Keratinocyte (primary cell): Measurements from ENCODE around the gene LAMA2. TPM values are rescaled to one million over a fixed set of nuclear protein-coding genes. Genes with fewer than 3 reads are reported as not detected.

Experiments used
- DNase-seq: peaks from one replicate; pipeline ENCODE4 v3.0.0-alpha.2; 2011; ENCODE audit warnings: low read depth, missing footprints, low spot score
- FAIRE-seq: peaks from 2 replicates; lab custom pipeline; 2011; peaks lifted over from hg19 to GRCh38; lab: Jason Lieb, UNC
- H2AFZ ChIP-seq: 2 replicates; pipeline ENCODE4 v1.6.0; 2012; ENCODE audit warnings: low read length, control low read depth, inconsistent platforms; ENCODE audit not compliant: control insufficient read depth
- H3K27ac ChIP-seq: 2 replicates; pipeline ENCODE4 v1.5.1; 2011; ENCODE audit warnings: low read length; ENCODE audit not compliant: control insufficient read depth, insufficient read depth
- H3K27me3 ChIP-seq: 3 replicates; pipeline ENCODE4 v1.6.0; 2011; ENCODE audit warnings: low read length; ENCODE audit not compliant: control insufficient read depth, insufficient read depth; ENCODE audit errors: extremely low read depth
- H3K36me3 ChIP-seq, 2 experiments: 2 replicates in 1 of 2; 3 replicates in 1 of 2; pipeline ENCODE4 v1.5.1; 2011; ENCODE audit warnings: low read length in 2 of 2, mild to moderate bottlenecking in 1 of 2; ENCODE audit not compliant: control insufficient read depth in 2 of 2, insufficient read depth in 2 of 2; ENCODE audit errors: extremely low read depth in 1 of 2
- H3K4me1 ChIP-seq: 3 replicates; pipeline ENCODE4 v1.5.1; 2011; ENCODE audit warnings: low read length; ENCODE audit not compliant: control insufficient read depth, insufficient read depth; ENCODE audit errors: extremely low read depth
- H3K4me2 ChIP-seq: 3 replicates; pipeline ENCODE4 v1.6.0; 2011; ENCODE audit warnings: low read depth, low read length; ENCODE audit not compliant: control insufficient read depth, insufficient read depth; ENCODE audit errors: extremely low read depth
- H3K4me3 ChIP-seq, 3 experiments: fragments of 200-600 bp in 1 of 3; sonication (generic) in 1 of 3; 2 replicates in 2 of 3; 3 replicates in 1 of 3; pipeline ENCODE4 v1.5.1; 2011 to 2016; ENCODE audit warnings: low read length in 3 of 3, mild to moderate bottlenecking in 3 of 3, control low read depth in 2 of 3, inconsistent platforms in 1 of 3, low read depth in 1 of 3, mixed read lengths in 1 of 3, mixed run types in 1 of 3, moderate library complexity in 1 of 3; ENCODE audit not compliant: control insufficient read depth in 2 of 3, insufficient read depth in 2 of 3; ENCODE audit errors: extremely low read depth in 1 of 3
- H3K79me2 ChIP-seq: 2 replicates; pipeline ENCODE4 v1.6.0; 2012; ENCODE audit warnings: low read length; ENCODE audit not compliant: control insufficient read depth, insufficient read depth
- H3K9ac ChIP-seq: 3 replicates; pipeline ENCODE4 v1.6.0; 2011; ENCODE audit warnings: low read length; ENCODE audit not compliant: control insufficient read depth, insufficient read depth; ENCODE audit errors: extremely low read depth
- H3K9me1 ChIP-seq: 3 replicates; pipeline ENCODE4 v1.6.0; 2011; ENCODE audit warnings: low read length; ENCODE audit not compliant: control insufficient read depth, insufficient read depth; ENCODE audit errors: extremely low read depth
- H3K9me3 ChIP-seq: 2 replicates; pipeline ENCODE4 v1.5.1; 2012; ENCODE audit warnings: low read depth, low read length; ENCODE audit not compliant: control insufficient read depth
- H4K20me1 ChIP-seq: 3 replicates; pipeline ENCODE4 v1.6.0; 2011; ENCODE audit warnings: low read length; ENCODE audit not compliant: control insufficient read depth, insufficient read depth; ENCODE audit errors: extremely low read depth
- EZH2 ChIP-seq: IDR thresholded peaks from one replicate; pipeline ENCODE4 v1.6.1; 2012; ENCODE audit warnings: inconsistent platforms, mild to moderate bottlenecking, low read length, moderate library complexity
- dilution Hi-C: fragments of 300-500 bp; cut with MboI; formaldehyde crosslinking; loops from one replicate; pipeline ENCODE4 v1.7.0; 2020; ENCODE audit warnings: low sequenced_read_pairs; ENCODE audit not compliant: extremely low pct_ligation_motif_present
- polyA plus RNA-seq, 5 experiments: library from polyadenylated mRNA; depleted of rRNA in 3 of 5; stranded (reverse) in 3 of 5; stranded (forward) in 1 of 5; unstranded in 1 of 5; fragments of >200 nt; gene quantifications; 1 replicate in 1 of 5; 2 replicates in 3 of 5; 3 replicates in 1 of 5; pipeline versions ENCODE4 v1.2.1 to v1.2.3, GENCODE V29; 2011 to 2012; ENCODE audit warnings: missing spikeins in 2 of 5, low read depth in 1 of 5, low replicate concordance in 1 of 5
- TF ChIP-seq, protein P1 (sequence below), 3 experiments: IDR thresholded peaks in 1 of 3; conservative IDR thresholded peaks in 1 of 3; optimal IDR thresholded peaks in 1 of 3; 2 replicates in 2 of 3; 3 replicates in 1 of 3; pipeline versions ENCODE3 to v1.5.1; 2011; ENCODE audit warnings: low read length in 3 of 3, mild to moderate bottlenecking in 3 of 3, moderate library complexity in 2 of 3, control low read depth in 1 of 3, inconsistent platforms in 1 of 3; ENCODE audit not compliant: insufficient read depth in 2 of 3; ENCODE audit errors: extremely low read depth in 1 of 3

The LAMA2 gene
- polyA plus RNA-seq, 1 donor (not counting 4 experiments of a cell fraction or from before 2014, with no cell fraction given): 1.4 TPM

- Histone ChIP-seq H4K20me1 (no peaks in the 10 kb centered on the region), H3K9me1 (no peaks in the 10 kb centered on the region)
- FAIRE-seq: no peak
These were observed 308.3 kb downstream of the LAMA2 start for GRCh38 chr6:129191235-129191634.

DNA sequence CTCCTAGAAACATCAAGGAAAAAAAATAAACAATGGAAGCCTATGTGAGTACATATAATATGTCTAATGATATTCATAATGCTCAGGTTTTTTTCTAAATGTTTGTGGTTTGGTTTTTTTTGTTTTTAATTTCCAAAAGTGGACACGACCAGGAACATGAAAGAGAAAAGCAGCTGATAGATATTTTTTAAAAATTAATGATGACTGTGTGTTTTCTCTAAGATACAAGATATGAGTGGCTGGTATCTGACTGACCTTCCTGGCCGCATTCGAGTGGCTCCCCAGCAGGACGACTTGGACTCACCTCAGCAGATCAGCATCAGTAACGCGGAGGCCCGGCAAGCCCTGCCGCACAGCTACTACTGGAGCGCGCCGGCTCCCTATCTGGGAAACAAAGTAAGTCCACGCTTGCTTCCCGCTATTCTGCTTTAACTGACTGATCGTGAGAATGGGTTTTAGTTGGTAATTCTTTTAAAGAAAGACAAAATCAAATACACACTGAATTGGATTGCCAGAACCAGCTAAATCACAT lies 309.6 kb downstream of the LAMA2 start:
- no peak for FAIRE-seq
- Histone ChIP-seq H3K4me1 (no peaks in the 10 kb centered on the region), H3K79me2 (no peaks in the 10 kb centered on the region), H3K9me1 (no peaks in the 10 kb centered on the region), H3K4me3 (no peak overlapping the region), H3K9me3 (no peaks in the 10 kb centered on the region), H3K27me3 (no peaks in the 10 kb centered on the region), H4K20me1 (no peaks in the 10 kb centered on the region), H3K27ac (no peak overlapping the region), H3K9ac (no peak overlapping the region), H2AFZ (no peak overlapping the region), H3K36me3 (no peaks in the 10 kb centered on the region), H3K4me2 (no peak overlapping the region)
- TF ChIP-seq, protein P1, sequence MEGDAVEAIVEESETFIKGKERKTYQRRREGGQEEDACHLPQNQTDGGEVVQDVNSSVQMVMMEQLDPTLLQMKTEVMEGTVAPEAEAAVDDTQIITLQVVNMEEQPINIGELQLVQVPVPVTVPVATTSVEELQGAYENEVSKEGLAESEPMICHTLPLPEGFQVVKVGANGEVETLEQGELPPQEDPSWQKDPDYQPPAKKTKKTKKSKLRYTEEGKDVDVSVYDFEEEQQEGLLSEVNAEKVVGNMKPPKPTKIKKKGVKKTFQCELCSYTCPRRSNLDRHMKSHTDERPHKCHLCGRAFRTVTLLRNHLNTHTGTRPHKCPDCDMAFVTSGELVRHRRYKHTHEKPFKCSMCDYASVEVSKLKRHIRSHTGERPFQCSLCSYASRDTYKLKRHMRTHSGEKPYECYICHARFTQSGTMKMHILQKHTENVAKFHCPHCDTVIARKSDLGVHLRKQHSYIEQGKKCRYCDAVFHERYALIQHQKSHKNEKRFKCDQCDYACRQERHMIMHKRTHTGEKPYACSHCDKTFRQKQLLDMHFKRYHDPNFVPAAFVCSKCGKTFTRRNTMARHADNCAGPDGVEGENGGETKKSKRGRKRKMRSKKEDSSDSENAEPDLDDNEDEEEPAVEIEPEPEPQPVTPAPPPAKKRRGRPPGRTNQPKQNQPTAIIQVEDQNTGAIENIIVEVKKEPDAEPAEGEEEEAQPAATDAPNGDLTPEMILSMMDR (optimal IDR thresholded peaks at IDR 0.05 in 1 of 3, IDR thresholded peaks at IDR 0.05 in 1 of 3, conservative IDR thresholded peaks at IDR 0.05 in 1 of 3; ENCODE audit: extremely low read depth in 1 of 3, insufficient read depth in 2 of 3, low read length in 3 of 3): no peak
- no peak for TF ChIP-seq EZH2
- dilution Hi-C loops: no loop called here
- DNase-seq: no peak

More at GRCh38 chr6:129191235-129191634, 308.3 kb downstream of the LAMA2 start:
- H3K9ac ChIP-seq: no peak overlapping the region
- no peak overlapping the region for H3K4me3 ChIP-seq
- peaks cover 7% of the 10 kb centered on the region for H3K4me1 ChIP-seq
- no peak overlapping the region for H3K27ac ChIP-seq
- H3K79me2 ChIP-seq: no peaks in the 10 kb centered on the region
- H3K9me3 ChIP-seq: no peaks in the 10 kb centered on the region
- H3K36me3 ChIP-seq: no peaks in the 10 kb centered on the region
- H3K27me3 ChIP-seq: no peaks in the 10 kb centered on the region
- dilution Hi-C loops: no loop called here
- no peak for DNase-seq
- no peak for TF ChIP-seq EZH2
- TF ChIP-seq, protein P1 (optimal IDR thresholded peaks at IDR 0.05 in 1 of 3, IDR thresholded peaks at IDR 0.05 in 1 of 3, conservative IDR thresholded peaks at IDR 0.05 in 1 of 3; ENCODE audit: extremely low read depth in 1 of 3, insufficient read depth in 2 of 3, low read length in 3 of 3): no peak
- no peak overlapping the region for H3K4me2 ChIP-seq
- H2AFZ ChIP-seq: no peak overlapping the region
